Measurements from ENCODE around the gene MAML3.

DNA sequence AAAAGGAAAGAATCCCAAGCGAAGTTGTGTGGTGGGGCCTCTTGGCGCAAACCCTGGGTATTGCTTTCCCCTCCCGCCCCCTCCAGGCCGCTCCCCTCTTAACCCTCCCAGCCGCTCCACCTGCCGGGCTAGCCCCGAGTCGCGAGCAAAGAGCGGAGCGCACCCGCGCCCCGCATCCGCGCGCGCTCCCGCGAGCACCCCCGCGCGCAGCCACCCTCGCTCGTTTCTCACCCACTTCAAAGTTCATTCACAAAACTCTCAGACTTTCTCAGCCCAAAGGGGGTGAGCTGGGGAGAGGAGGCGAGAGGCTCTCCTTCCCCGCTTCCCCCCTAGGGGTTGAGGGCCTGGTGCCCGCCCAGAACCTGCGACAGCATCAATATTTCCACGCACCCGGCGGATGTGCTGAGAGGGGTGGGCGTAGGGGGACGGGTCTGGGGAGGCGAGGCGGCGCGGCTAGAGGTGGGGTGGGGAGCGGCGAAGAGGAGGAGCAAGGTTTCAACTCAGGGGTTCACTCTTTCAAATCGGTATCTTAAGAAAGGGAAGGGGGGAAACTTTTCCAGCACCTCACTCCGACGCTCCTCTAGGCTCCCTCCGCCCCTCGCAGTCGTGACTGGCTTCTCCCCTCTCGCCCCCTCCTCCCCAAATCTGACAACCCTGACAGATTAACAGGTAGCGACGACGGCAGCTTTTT, 1.8 kb downstream of the MAML3 start:
- TF ChIP-seq, protein P1, sequence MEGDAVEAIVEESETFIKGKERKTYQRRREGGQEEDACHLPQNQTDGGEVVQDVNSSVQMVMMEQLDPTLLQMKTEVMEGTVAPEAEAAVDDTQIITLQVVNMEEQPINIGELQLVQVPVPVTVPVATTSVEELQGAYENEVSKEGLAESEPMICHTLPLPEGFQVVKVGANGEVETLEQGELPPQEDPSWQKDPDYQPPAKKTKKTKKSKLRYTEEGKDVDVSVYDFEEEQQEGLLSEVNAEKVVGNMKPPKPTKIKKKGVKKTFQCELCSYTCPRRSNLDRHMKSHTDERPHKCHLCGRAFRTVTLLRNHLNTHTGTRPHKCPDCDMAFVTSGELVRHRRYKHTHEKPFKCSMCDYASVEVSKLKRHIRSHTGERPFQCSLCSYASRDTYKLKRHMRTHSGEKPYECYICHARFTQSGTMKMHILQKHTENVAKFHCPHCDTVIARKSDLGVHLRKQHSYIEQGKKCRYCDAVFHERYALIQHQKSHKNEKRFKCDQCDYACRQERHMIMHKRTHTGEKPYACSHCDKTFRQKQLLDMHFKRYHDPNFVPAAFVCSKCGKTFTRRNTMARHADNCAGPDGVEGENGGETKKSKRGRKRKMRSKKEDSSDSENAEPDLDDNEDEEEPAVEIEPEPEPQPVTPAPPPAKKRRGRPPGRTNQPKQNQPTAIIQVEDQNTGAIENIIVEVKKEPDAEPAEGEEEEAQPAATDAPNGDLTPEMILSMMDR (IDR thresholded peaks at IDR 0.05; ENCODE audit: poor library complexity): peak; percentile 29
- no peak for TF ChIP-seq EZH2 (IDR thresholded peaks at IDR 0.05; ENCODE audit: borderline replicate concordance)

Measured in hepatocyte (in vitro differentiated cells).